ENCODE data around the gene PTPRN2.

- TF ChIP-seq JUND (IDR thresholded peaks at IDR 0.05; ENCODE audit: borderline replicate concordance, low read depth, low read length) (no peak), JUND (tag; IDR thresholded peaks at IDR 0.05; ENCODE audit: borderline replicate concordance, low read depth, low read length) (no peak), ZNF24 (IDR thresholded peaks at IDR 0.05) (no peak), LARP7 (IDR thresholded peaks at IDR 0.05) (no peak), SLC30A9 (CRISPR knock-in tag; IDR thresholded peaks at IDR 0.05) (no peak), CTCF (IDR thresholded peaks at IDR 0.05 in 2 of 3, conservative IDR thresholded peaks at IDR 0.05 in 1 of 3; ENCODE audit: insufficient read depth in 2 of 3, low read depth in 1 of 3, low read length in 3 of 3) (no peak), CBX2 (IDR thresholded peaks at IDR 0.05; ENCODE audit: insufficient read depth, low read length, poor library complexity, severe bottlenecking) (no peak), CREB3L1 (IDR thresholded peaks at IDR 0.05; ENCODE audit: borderline replicate concordance, low read depth) (no peak), ZMIZ1 (IDR thresholded peaks at IDR 0.05; ENCODE audit: low read depth in 2 of 2, low read length in 2 of 2) (no peak), TEAD4 (IDR thresholded peaks at IDR 0.05; ENCODE audit: low read length) (no peak), TEAD4 (CRISPR knock-in tag; IDR thresholded peaks at IDR 0.05; ENCODE audit: borderline replicate concordance) (no peak)
Measured at GRCh38 chr7:158542651-158543566, 44.7 kb downstream of the PTPRN2 start.
